ENCODE results near the gene PHACTR3.

GRCh38 chr20:59634435-59635005 is 30.2 kb downstream of the PHACTR3 start:
- no peak for TF ChIP-seq CTCF (conservative IDR thresholded peaks at IDR 0.05 in 1 of 2, IDR thresholded peaks at IDR 0.05 in 1 of 2; ENCODE audit: low read depth in 1 of 2, low read length in 2 of 2)
- no peak for TF ChIP-seq EZH2 (IDR thresholded peaks at IDR 0.05; ENCODE audit: low read length, missing control alignments)
